ENCODE measurements around the gene LIMS4. TPM values are rescaled to one million over a fixed set of nuclear protein-coding genes. Genes with fewer than 3 reads are reported as not detected.
"Not testable (repeated sequence)": the region's sequence is repeated elsewhere in the genome, so short reads cannot be mapped to it uniquely, and the experiment has no call there.

The LIMS4 gene
- total and polyA plus RNA-seq, 2 of the 8 experiments (the other 6 are each of a cell fraction or from before 2014, with no cell fraction given) = 0.44 TPM; not detected in 1

GRCh38 chr2:110424421-110424820, 48.2 kb downstream of the LIMS4 start:
- CTCF ChIA-PET (ENCODE audit: partially characterized antibody); H4K91ac ChIP-seq (replicated peaks; ENCODE audit: insufficient read length, low read length); FAIRE-seq: not testable (repeated sequence)

GRCh38 chr2:110423574-110423962, 49.0 kb downstream of the LIMS4 start:
- H3K56ac ChIP-seq (replicated peaks; ENCODE audit: insufficient read length, low read depth, low read length); H2BK5ac ChIP-seq (ENCODE audit: low read depth, low read length); H3K23ac ChIP-seq (ENCODE audit: insufficient read length); H2AFZ ChIP-seq (ENCODE audit: low read length); H3K4me1 ChIP-seq (replicated peaks in 1 of 4; ENCODE audit: control insufficient read depth in 3 of 4, insufficient read depth in 4 of 4, low read length in 3 of 4); H3K9ac ChIP-seq (replicated peaks in 1 of 4; ENCODE audit: extremely low read depth in 1 of 4, low read depth in 3 of 4, low read length in 3 of 4); H4K8ac ChIP-seq (ENCODE audit: extremely low read depth, insufficient read depth, low read length); H3K14ac ChIP-seq (ENCODE audit: insufficient read length); H2AK5ac ChIP-seq (ENCODE audit: low read depth, low read length); H2BK12ac ChIP-seq (ENCODE audit: low read depth, low read length); H3K27ac ChIP-seq (ENCODE audit: low read depth, low read length); H3K79me1 ChIP-seq (ENCODE audit: low read depth, low read length); H3K4me2 ChIP-seq (ENCODE audit: insufficient read depth in 1 of 2, low read depth in 2 of 2, low read length in 2 of 2); H3K18ac ChIP-seq (ENCODE audit: extremely low read depth, low read length); H4K5ac ChIP-seq (ENCODE audit: insufficient read length, low read depth, low read length); H4K20me1 ChIP-seq (replicated peaks in 1 of 2; ENCODE audit: control insufficient read depth in 1 of 2, insufficient read depth in 2 of 2, low read length in 2 of 2); POLR2A ChIA-PET (ENCODE audit: partially characterized antibody); CTCF ChIA-PET (ENCODE audit: partially characterized antibody); H4K91ac ChIP-seq (replicated peaks; ENCODE audit: insufficient read length, low read length); H2BK20ac ChIP-seq (ENCODE audit: low read length); FAIRE-seq; H2BK120ac ChIP-seq (replicated peaks; ENCODE audit: low read depth, low read length); DNase-seq (ENCODE audit: low read depth in 1 of 2, low spot score in 2 of 2); H3K23me2 ChIP-seq (ENCODE audit: low read depth, low read length); H3K79me2 ChIP-seq (ENCODE audit: control insufficient read depth in 1 of 2, insufficient read depth in 2 of 2, low read length in 2 of 2); H3K36me3 ChIP-seq (ENCODE audit: control insufficient read depth in 2 of 4, insufficient read depth in 4 of 4, low read length in 3 of 4); H3K27me3 ChIP-seq (replicated peaks in 1 of 4; ENCODE audit: control insufficient read depth in 3 of 4, extremely low read depth in 1 of 4, insufficient read depth in 3 of 4, low read length in 3 of 4); H3K9me3 ChIP-seq (ENCODE audit: insufficient read depth in 2 of 2, low read depth in 1 of 2, low read length in 1 of 2); H3K4me3 ChIP-seq (ENCODE audit: extremely low read depth in 1 of 4, insufficient read depth in 2 of 4, low read depth in 3 of 4, low read length in 4 of 4); H2BK15ac ChIP-seq (ENCODE audit: low read length); H3K4ac ChIP-seq (replicated peaks; ENCODE audit: insufficient read length, low read depth, low read length): not testable (repeated sequence)
- no CpG with 5 or more reads among the region's 56 CpGs for whole genome bisulfite sequencing, 2 experiments (ENCODE audit: extremely low coverage in 1 of 2, insufficient coverage in 1 of 2, insufficient read length in 1 of 2, insufficient replicate concordance in 2 of 2, low coverage in 1 of 2, low lambda C conversion rate in 2 of 2, missing lambda C conversion rate in 1 of 2)

More at GRCh38 chr2:110424421-110424820, 48.2 kb downstream of the LIMS4 start:
- H3K27me3 ChIP-seq (replicated peaks in 1 of 4; ENCODE audit: control insufficient read depth in 3 of 4, extremely low read depth in 1 of 4, insufficient read depth in 3 of 4, low read length in 3 of 4); H4K20me1 ChIP-seq (replicated peaks in 1 of 2; ENCODE audit: control insufficient read depth in 1 of 2, insufficient read depth in 2 of 2, low read length in 2 of 2); H3K79me1 ChIP-seq (ENCODE audit: low read depth, low read length); H2AFZ ChIP-seq (ENCODE audit: low read length); H3K9me3 ChIP-seq (ENCODE audit: insufficient read depth in 2 of 2, low read depth in 1 of 2, low read length in 1 of 2); H2BK5ac ChIP-seq (ENCODE audit: low read depth, low read length); POLR2A ChIA-PET (ENCODE audit: partially characterized antibody); H3K36me3 ChIP-seq (ENCODE audit: control insufficient read depth in 2 of 4, insufficient read depth in 4 of 4, low read length in 3 of 4); H2BK15ac ChIP-seq (ENCODE audit: low read length); H3K4ac ChIP-seq (replicated peaks; ENCODE audit: insufficient read length, low read depth, low read length); H2BK120ac ChIP-seq (replicated peaks; ENCODE audit: low read depth, low read length); DNase-seq (ENCODE audit: low read depth in 1 of 2, low spot score in 2 of 2); H3K56ac ChIP-seq (replicated peaks; ENCODE audit: insufficient read length, low read depth, low read length); H2BK20ac ChIP-seq (ENCODE audit: low read length); H3K4me3 ChIP-seq (ENCODE audit: extremely low read depth in 1 of 4, insufficient read depth in 2 of 4, low read depth in 3 of 4, low read length in 4 of 4); H2AK5ac ChIP-seq (ENCODE audit: low read depth, low read length); H4K8ac ChIP-seq (ENCODE audit: extremely low read depth, insufficient read depth, low read length); H3K9ac ChIP-seq (replicated peaks in 1 of 4; ENCODE audit: extremely low read depth in 1 of 4, low read depth in 3 of 4, low read length in 3 of 4); H3K23me2 ChIP-seq (ENCODE audit: low read depth, low read length); H3K14ac ChIP-seq (ENCODE audit: insufficient read length); H3K4me1 ChIP-seq (replicated peaks in 1 of 4; ENCODE audit: control insufficient read depth in 3 of 4, insufficient read depth in 4 of 4, low read length in 3 of 4); H3K18ac ChIP-seq (ENCODE audit: extremely low read depth, low read length); H3K23ac ChIP-seq (ENCODE audit: insufficient read length); H4K5ac ChIP-seq (ENCODE audit: insufficient read length, low read depth, low read length); H2BK12ac ChIP-seq (ENCODE audit: low read depth, low read length); H3K79me2 ChIP-seq (ENCODE audit: control insufficient read depth in 1 of 2, insufficient read depth in 2 of 2, low read length in 2 of 2); H3K4me2 ChIP-seq (ENCODE audit: insufficient read depth in 1 of 2, low read depth in 2 of 2, low read length in 2 of 2); H3K27ac ChIP-seq (ENCODE audit: low read depth, low read length): not testable (repeated sequence)
- WGBS, 2 experiments (ENCODE audit: extremely low coverage in 1 of 2, insufficient coverage in 1 of 2, insufficient read length in 1 of 2, insufficient replicate concordance in 2 of 2, low coverage in 1 of 2, low lambda C conversion rate in 2 of 2, missing lambda C conversion rate in 1 of 2) = no CpG with 5 or more reads among the region's 4 CpGs

All from H1 (cell line).